Measurements from ENCODE around the gene PTPRU.

DNA sequence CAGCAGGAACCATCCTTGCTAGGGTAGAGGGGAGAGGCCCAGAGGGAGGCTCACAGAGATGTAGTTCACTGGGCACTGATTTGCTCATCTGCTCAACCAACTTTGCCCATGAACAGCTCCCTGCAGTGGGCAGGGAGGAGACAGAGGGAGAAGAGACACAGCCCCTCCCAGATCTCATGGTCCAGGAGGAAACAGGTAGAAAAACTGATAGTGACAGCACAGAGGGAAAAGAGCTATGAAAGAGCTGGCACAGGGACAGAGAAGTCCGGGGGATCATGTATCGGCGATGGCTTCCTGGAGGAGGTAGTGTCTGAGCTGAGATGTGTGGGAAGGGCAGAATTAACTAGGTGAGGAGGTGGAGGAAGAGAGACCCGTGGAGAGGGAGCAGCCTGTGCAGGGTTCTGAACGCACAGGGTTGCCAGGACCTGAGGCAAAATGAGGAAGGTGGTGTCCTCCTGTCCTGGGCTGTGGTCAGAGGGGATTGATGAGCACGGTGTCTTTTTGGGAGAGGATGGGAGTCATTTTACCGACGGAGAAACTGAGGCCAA, 85.9 kb downstream of the PTPRU start:
- TF ChIP-seq EP300 (IDR thresholded peaks at IDR 0.05) (no peak), POLR2A (IDR thresholded peaks at IDR 0.05) (no peak), POLR2AphosphoS5 (IDR thresholded peaks at IDR 0.05) (no peak)
- TF ChIP-seq, protein P1, sequence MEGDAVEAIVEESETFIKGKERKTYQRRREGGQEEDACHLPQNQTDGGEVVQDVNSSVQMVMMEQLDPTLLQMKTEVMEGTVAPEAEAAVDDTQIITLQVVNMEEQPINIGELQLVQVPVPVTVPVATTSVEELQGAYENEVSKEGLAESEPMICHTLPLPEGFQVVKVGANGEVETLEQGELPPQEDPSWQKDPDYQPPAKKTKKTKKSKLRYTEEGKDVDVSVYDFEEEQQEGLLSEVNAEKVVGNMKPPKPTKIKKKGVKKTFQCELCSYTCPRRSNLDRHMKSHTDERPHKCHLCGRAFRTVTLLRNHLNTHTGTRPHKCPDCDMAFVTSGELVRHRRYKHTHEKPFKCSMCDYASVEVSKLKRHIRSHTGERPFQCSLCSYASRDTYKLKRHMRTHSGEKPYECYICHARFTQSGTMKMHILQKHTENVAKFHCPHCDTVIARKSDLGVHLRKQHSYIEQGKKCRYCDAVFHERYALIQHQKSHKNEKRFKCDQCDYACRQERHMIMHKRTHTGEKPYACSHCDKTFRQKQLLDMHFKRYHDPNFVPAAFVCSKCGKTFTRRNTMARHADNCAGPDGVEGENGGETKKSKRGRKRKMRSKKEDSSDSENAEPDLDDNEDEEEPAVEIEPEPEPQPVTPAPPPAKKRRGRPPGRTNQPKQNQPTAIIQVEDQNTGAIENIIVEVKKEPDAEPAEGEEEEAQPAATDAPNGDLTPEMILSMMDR (IDR thresholded peaks at IDR 0.05), result no peak

Data from upper lobe of left lung (tissue), 4 donors.